HepG2 (cell line): ENCODE measurements around the gene CD248. TPM values are rescaled to one million over a fixed set of nuclear protein-coding genes. Genes with fewer than 3 reads are reported as not detected.

Source experiments
- CBX5 ChIP-seq: sonication (generic); formaldehyde crosslinking; IDR thresholded peaks from 2 replicates; pipeline ENCODE4 v1.4.0; 2020; ENCODE audit warnings: missing genetic modification reagents, borderline replicate concordance
- CREM ChIP-seq, 2 experiments: sonication (generic) in 1 of 2; formaldehyde crosslinking in 1 of 2; IDR thresholded peaks; 2 replicates each; pipeline versions ENCODE4 v1.4.0 to v1.6.1; 2016 to 2020; ENCODE audit warnings: antibody characterized with exemption in 1 of 2, mild to moderate bottlenecking in 1 of 2, missing genetic modification reagents in 1 of 2
- HMG20B ChIP-seq: conservative IDR thresholded peaks from 2 replicates; pipeline ENCODE4 v1.6.1; 2016; ENCODE audit warnings: missing genetic modification reagents, missing compliant biosample characterization
- MEIS1 ChIP-seq: sonication (generic); formaldehyde crosslinking; IDR thresholded peaks from 2 replicates; pipeline ENCODE4 v1.9.0; 2021; ENCODE audit warnings: mild to moderate bottlenecking, missing genetic modification reagents, moderate library complexity, borderline replicate concordance
- MLXIP ChIP-seq: sonication (generic); formaldehyde crosslinking; IDR thresholded peaks from 2 replicates; pipeline ENCODE4 v1.9.0; 2021; ENCODE audit warnings: missing genetic modification reagents, borderline replicate concordance
- XBP1 ChIP-seq: sonication (generic); formaldehyde crosslinking; IDR thresholded peaks from 2 replicates; pipeline ENCODE4 v1.5.0; 2020; ENCODE audit warnings: missing genetic modification reagents
- ZBTB3 ChIP-seq: sonication (generic); formaldehyde crosslinking; IDR thresholded peaks from 2 replicates; pipeline ENCODE4 v1.4.0; 2020; ENCODE audit warnings: low read depth, mild to moderate bottlenecking, moderate library complexity, missing genetic modification reagents, borderline replicate concordance
- ZC3H4 ChIP-seq: sonication (generic); formaldehyde crosslinking; IDR thresholded peaks from 2 replicates; pipeline ENCODE4 v1.4.0; 2020; ENCODE audit warnings: missing genetic modification reagents, borderline replicate concordance
- ZNF383 ChIP-seq: sonication (generic); formaldehyde crosslinking; IDR thresholded peaks from 2 replicates; pipeline ENCODE4 v1.4.0; 2020; ENCODE audit warnings: missing genetic modification reagents, mild to moderate bottlenecking, borderline replicate concordance
- ZNF510 ChIP-seq: sonication (generic); formaldehyde crosslinking; IDR thresholded peaks from 2 replicates; pipeline ENCODE4 v1.4.0; 2020; ENCODE audit warnings: low read depth, mild to moderate bottlenecking, missing genetic modification reagents
- ZNF569 ChIP-seq: sonication (generic); formaldehyde crosslinking; IDR thresholded peaks from 2 replicates; pipeline ENCODE4 v1.5.0; 2020; ENCODE audit warnings: mild to moderate bottlenecking, missing genetic modification reagents, moderate library complexity, borderline replicate concordance
- polyA plus RNA-seq, 8 experiments: library from polyadenylated mRNA; depleted of rRNA in 3 of 8; stranded (reverse) in 7 of 8; unstranded in 1 of 8; fragments of >200 nt; fragmentation: Illumina TruSeq in 4 of 8; extraction: Trizol in 4 of 8; gene quantifications; 2 replicates each; pipeline versions ENCODE4 v1.2.1 to v1.2.3, GENCODE V29; 2011 to 2016; ENCODE audit warnings: low read depth in 4 of 8, missing spikeins in 1 of 8, mixed read lengths in 1 of 8; ENCODE audit not compliant: insufficient read depth in 1 of 8
- total RNA-seq, 5 experiments: library from RNA; depleted of rRNA; stranded (reverse); fragments of >200 nt; fragmentation: Illumina TruSeq; extraction: Trizol; gene quantifications; 2 replicates each; pipeline ENCODE4 v1.2.3, GENCODE V29; 2016; ENCODE audit warnings: low read depth in 1 of 5
- TF ChIP-seq, protein P1 (sequence below): sonication (generic); formaldehyde crosslinking; IDR thresholded peaks from 2 replicates; pipeline ENCODE4 v1.4.0; 2020; ENCODE audit warnings: mild to moderate bottlenecking, missing genetic modification reagents, borderline replicate concordance
- TF ChIP-seq, protein P2 (sequence below): sonication (generic); formaldehyde crosslinking; IDR thresholded peaks from 2 replicates; pipeline ENCODE4 v1.4.0; 2020; ENCODE audit warnings: low read depth, missing genetic modification reagents

Gene CD248
- total and polyA plus RNA-seq, 2 of the 13 experiments (the other 11 are each of a cell fraction or from before 2014, with no cell fraction given), result 0.25 to 0.35 TPM

DNA sequence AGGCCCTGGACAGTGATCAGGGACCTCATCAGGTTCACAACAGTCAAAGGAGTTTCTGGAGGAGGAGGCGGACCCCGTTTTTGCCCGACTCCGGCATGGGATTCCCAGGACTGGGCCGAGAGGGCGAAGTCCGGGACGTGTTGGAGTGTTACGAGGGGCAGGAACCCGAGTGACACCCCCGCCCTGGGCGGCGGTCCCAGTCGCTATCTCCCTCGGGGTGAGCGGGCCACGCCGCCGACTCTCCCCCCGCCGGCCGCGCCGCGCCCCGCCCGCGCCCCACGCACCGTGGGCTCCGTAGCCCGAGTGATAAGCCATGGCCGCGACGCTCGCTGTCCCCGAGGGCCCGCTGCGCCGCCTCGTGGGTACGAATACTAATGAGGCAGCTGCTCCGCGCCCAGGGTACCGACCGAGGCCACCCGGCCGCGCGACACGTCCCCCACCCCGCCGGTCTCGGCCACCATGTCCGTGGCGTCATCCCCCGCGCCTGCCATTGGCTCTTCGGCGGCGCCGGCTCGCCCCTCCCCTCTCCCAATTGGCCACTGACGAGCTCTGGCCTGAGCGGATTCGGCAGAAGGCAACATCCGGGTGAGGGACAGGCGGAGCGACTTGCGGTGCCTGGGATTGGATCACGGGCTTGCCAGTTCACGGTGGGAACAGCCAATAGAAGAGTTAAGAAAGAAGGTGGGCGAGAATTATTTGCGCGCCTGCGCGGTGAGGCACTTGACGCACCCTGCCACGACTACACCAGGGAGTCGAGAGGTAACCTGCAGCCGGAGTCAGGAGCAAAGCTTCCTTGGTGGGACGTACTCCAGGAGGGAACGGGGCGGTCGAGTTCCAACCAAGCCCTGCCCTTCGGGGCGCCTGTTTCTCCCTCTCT is 27.9 kb downstream of the CD248 start, which contains the start of gene YIF1A (continued):
- TF ChIP-seq, protein P1, sequence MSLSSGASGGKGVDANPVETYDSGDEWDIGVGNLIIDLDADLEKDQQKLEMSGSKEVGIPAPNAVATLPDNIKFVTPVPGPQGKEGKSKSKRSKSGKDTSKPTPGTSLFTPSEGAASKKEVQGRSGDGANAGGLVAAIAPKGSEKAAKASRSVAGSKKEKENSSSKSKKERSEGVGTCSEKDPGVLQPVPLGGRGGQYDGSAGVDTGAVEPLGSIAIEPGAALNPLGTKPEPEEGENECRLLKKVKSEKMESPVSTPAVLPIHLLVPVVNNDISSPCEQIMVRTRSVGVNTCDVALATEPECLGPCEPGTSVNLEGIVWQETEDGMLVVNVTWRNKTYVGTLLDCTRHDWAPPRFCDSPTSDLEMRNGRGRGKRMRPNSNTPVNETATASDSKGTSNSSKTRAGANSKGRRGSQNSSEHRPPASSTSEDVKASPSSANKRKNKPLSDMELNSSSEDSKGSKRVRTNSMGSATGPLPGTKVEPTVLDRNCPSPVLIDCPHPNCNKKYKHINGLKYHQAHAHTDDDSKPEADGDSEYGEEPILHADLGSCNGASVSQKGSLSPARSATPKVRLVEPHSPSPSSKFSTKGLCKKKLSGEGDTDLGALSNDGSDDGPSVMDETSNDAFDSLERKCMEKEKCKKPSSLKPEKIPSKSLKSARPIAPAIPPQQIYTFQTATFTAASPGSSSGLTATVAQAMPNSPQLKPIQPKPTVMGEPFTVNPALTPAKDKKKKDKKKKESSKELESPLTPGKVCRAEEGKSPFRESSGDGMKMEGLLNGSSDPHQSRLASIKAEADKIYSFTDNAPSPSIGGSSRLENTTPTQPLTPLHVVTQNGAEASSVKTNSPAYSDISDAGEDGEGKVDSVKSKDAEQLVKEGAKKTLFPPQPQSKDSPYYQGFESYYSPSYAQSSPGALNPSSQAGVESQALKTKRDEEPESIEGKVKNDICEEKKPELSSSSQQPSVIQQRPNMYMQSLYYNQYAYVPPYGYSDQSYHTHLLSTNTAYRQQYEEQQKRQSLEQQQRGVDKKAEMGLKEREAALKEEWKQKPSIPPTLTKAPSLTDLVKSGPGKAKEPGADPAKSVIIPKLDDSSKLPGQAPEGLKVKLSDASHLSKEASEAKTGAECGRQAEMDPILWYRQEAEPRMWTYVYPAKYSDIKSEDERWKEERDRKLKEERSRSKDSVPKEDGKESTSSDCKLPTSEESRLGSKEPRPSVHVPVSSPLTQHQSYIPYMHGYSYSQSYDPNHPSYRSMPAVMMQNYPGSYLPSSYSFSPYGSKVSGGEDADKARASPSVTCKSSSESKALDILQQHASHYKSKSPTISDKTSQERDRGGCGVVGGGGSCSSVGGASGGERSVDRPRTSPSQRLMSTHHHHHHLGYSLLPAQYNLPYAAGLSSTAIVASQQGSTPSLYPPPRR, result no peak
- TF ChIP-seq ZC3H4 (CRISPR knock-in tag), result no peak
- no peak; the same call in 1 of the 2 replicates for TF ChIP-seq CBX5
- no peak for TF ChIP-seq ZBTB3 (CRISPR knock-in tag)
- no peak for TF ChIP-seq ZNF510 (CRISPR knock-in tag)
- TF ChIP-seq ZNF569 (CRISPR knock-in tag), result no peak
- no peak for TF ChIP-seq ZNF383 (CRISPR knock-in tag)
- peak; percentile 80 for TF ChIP-seq CREM (IDR thresholded peaks at IDR 0.05)
- TF ChIP-seq CREM (CRISPR knock-in tag; IDR thresholded peaks at IDR 0.05), result no peak
- TF ChIP-seq, protein P2, sequence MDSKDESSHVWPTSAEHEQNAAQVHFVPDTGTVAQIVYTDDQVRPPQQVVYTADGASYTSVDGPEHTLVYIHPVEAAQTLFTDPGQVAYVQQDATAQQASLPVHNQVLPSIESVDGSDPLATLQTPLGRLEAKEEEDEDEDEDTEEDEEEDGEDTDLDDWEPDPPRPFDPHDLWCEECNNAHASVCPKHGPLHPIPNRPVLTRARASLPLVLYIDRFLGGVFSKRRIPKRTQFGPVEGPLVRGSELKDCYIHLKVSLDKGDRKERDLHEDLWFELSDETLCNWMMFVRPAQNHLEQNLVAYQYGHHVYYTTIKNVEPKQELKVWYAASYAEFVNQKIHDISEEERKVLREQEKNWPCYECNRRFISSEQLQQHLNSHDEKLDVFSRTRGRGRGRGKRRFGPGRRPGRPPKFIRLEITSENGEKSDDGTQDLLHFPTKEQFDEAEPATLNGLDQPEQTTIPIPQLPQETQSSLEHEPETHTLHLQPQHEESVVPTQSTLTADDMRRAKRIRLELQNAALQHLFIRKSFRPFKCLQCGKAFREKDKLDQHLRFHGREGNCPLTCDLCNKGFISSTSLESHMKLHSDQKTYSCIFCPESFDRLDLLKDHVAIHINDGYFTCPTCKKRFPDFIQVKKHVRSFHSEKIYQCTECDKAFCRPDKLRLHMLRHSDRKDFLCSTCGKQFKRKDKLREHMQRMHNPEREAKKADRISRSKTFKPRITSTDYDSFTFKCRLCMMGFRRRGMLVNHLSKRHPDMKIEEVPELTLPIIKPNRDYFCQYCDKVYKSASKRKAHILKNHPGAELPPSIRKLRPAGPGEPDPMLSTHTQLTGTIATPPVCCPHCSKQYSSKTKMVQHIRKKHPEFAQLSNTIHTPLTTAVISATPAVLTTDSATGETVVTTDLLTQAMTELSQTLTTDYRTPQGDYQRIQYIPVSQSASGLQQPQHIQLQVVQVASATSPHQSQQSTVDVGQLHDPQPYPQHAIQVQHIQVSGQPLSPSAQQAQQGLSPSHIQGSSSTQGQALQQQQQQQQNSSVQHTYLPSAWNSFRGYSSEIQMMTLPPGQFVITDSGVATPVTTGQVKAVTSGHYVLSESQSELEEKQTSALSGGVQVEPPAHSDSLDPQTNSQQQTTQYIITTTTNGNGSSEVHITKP (CRISPR knock-in tag), result peak; percentile 8; the same call in 1 of the 2 replicates
- no peak for TF ChIP-seq HMG20B (CRISPR knock-in tag)
- TF ChIP-seq MEIS1 (CRISPR knock-in tag), result no peak
- no peak for TF ChIP-seq XBP1 (CRISPR knock-in tag)
- TF ChIP-seq MLXIP (CRISPR knock-in tag), result no peak
